HepG2 (cell line): ENCODE data around the gene MVP. TPM values are rescaled to one million over a fixed set of nuclear protein-coding genes. Genes with fewer than 3 reads are reported as not detected.

Experiments
- ARID4A ChIP-seq: sonication (generic); formaldehyde crosslinking; IDR thresholded peaks from 2 replicates; pipeline ENCODE4 v1.5.0; 2020; ENCODE audit warnings: mild to moderate bottlenecking, missing genetic modification reagents, borderline replicate concordance
- CBX1 ChIP-seq: IDR thresholded peaks from one replicate; pipeline ENCODE4 v1.6.1; 2016; ENCODE audit warnings: antibody characterized with exemption, low read depth
- EHMT2 ChIP-seq: fragments of 200-600 bp; sonication (generic); IDR thresholded peaks from 2 replicates; pipeline ENCODE4 v1.7.0; 2017; ENCODE audit warnings: antibody characterized with exemption, low read depth, low read length, borderline replicate concordance
- FOXC1 ChIP-seq: sonication (generic); formaldehyde crosslinking; IDR thresholded peaks from 2 replicates; pipeline ENCODE4 v1.8.0; 2022; ENCODE audit warnings: mild to moderate bottlenecking, missing genetic modification reagents, borderline replicate concordance
- FOXK2 ChIP-seq: fragments of 450-650 bp; IDR thresholded peaks from 2 replicates; pipeline ENCODE4 v1.6.1; 2016
- GLMP ChIP-seq: sonication (generic); formaldehyde crosslinking; IDR thresholded peaks from 2 replicates; pipeline ENCODE4 v1.9.0; 2021; ENCODE audit warnings: missing genetic modification reagents, mild to moderate bottlenecking, borderline replicate concordance
- HOXA9 ChIP-seq: sonication (generic); formaldehyde crosslinking; IDR thresholded peaks from 2 replicates; pipeline ENCODE4 v1.8.1; 2022; ENCODE audit warnings: missing genetic modification reagents, mild to moderate bottlenecking, moderate library complexity, borderline replicate concordance
- KMT2A ChIP-seq: sonication (generic); formaldehyde crosslinking; IDR thresholded peaks from 2 replicates; pipeline ENCODE4 v1.4.0; 2020; ENCODE audit warnings: missing genetic modification reagents
- LCORL ChIP-seq, 2 experiments: fragments of 450-650 bp in 1 of 2; sonication (generic) in 1 of 2; formaldehyde crosslinking in 1 of 2; IDR thresholded peaks; 2 replicates each; pipeline versions ENCODE4 v1.5.0 to v1.6.1; 2017 to 2020; ENCODE audit warnings: antibody characterized with exemption in 1 of 2, missing genetic modification reagents in 1 of 2
- RNF2 ChIP-seq: fragments of 450-650 bp; conservative IDR thresholded peaks from 2 replicates; pipeline ENCODE4 v1.6.1; 2016; ENCODE audit warnings: low read depth
- SMAD1 ChIP-seq: sonication (generic); formaldehyde crosslinking; IDR thresholded peaks from 2 replicates; pipeline ENCODE4 v1.4.0; 2020; ENCODE audit warnings: missing genetic modification reagents, low read depth, mild to moderate bottlenecking, borderline replicate concordance
- TBX2 ChIP-seq: sonication (generic); formaldehyde crosslinking; IDR thresholded peaks from 2 replicates; pipeline ENCODE4 v1.5.0; 2020; ENCODE audit warnings: missing genetic modification reagents, mild to moderate bottlenecking, borderline replicate concordance
- TEAD2 ChIP-seq: sonication (generic); formaldehyde crosslinking; IDR thresholded peaks from 2 replicates; pipeline ENCODE4 v1.9.0; 2021; ENCODE audit warnings: missing genetic modification reagents
- TEAD3 ChIP-seq: optimal IDR thresholded peaks from 2 replicates; pipeline ENCODE3; 2016; ENCODE audit warnings: borderline replicate concordance
- ZFP41 ChIP-seq: sonication (generic); formaldehyde crosslinking; IDR thresholded peaks from 2 replicates; pipeline ENCODE4 v1.4.0; 2020; ENCODE audit warnings: mild to moderate bottlenecking, missing genetic modification reagents, borderline replicate concordance
- ZNF644 ChIP-seq: IDR thresholded peaks from 2 replicates; pipeline ENCODE4 v1.6.1; 2016; ENCODE audit warnings: low read depth
- ZNF770 ChIP-seq: sonication (generic); formaldehyde crosslinking; IDR thresholded peaks from 2 replicates; pipeline ENCODE4 v1.5.0; 2020; ENCODE audit warnings: mild to moderate bottlenecking, missing genetic modification reagents
- ZSCAN20 ChIP-seq: sonication (generic); formaldehyde crosslinking; IDR thresholded peaks from 2 replicates; pipeline ENCODE4 v1.4.0; 2020; ENCODE audit warnings: missing genetic modification reagents, mild to moderate bottlenecking, borderline replicate concordance
- polyA plus RNA-seq, 8 experiments: library from polyadenylated mRNA; depleted of rRNA in 3 of 8; stranded (reverse) in 7 of 8; unstranded in 1 of 8; fragments of >200 nt; fragmentation: Illumina TruSeq in 4 of 8; extraction: Trizol in 4 of 8; gene quantifications; 2 replicates each; pipeline versions ENCODE4 v1.2.1 to v1.2.3, GENCODE V29; 2011 to 2016; ENCODE audit warnings: low read depth in 4 of 8, missing spikeins in 1 of 8, mixed read lengths in 1 of 8; ENCODE audit not compliant: insufficient read depth in 1 of 8
- total RNA-seq, 5 experiments: library from RNA; depleted of rRNA; stranded (reverse); fragments of >200 nt; fragmentation: Illumina TruSeq; extraction: Trizol; gene quantifications; 2 replicates each; pipeline ENCODE4 v1.2.3, GENCODE V29; 2016; ENCODE audit warnings: low read depth in 1 of 5

Gene MVP
- total and polyA plus RNA-seq, 2 of the 13 experiments (the other 11 are each of a cell fraction or from before 2014, with no cell fraction given) = 22.9 to 43.5 TPM

- TF ChIP-seq CBX1 (peak; percentile 24), ARID4A (CRISPR knock-in tag) (peak; percentile 99), ZNF770 (CRISPR knock-in tag) (peak; percentile 82), ZFP41 (CRISPR knock-in tag) (peak; percentile 99), TEAD3 (CRISPR knock-in tag) (peak; percentile 78), ZNF644 (CRISPR knock-in tag) (no peak), HOXA9 (CRISPR knock-in tag) (peak; percentile 99), KMT2A (CRISPR knock-in tag) (peak; percentile 90; the same call in 1 of the 2 replicates), TBX2 (CRISPR knock-in tag) (peak; percentile 93), RNF2 (peak; percentile 98), SMAD1 (CRISPR knock-in tag) (peak; percentile 69; the same call in 1 of the 2 replicates), ZSCAN20 (CRISPR knock-in tag) (peak; percentile 79; the same call in 1 of the 2 replicates), FOXK2 (peak; percentile 10; the same call in 1 of the 2 replicates), EHMT2 (no peak), TEAD2 (CRISPR knock-in tag) (peak; percentile 98), LCORL (IDR thresholded peaks at IDR 0.05) (no peak), LCORL (CRISPR knock-in tag; IDR thresholded peaks at IDR 0.05) (peak; percentile 93), GLMP (CRISPR knock-in tag) (no peak; the same call in 1 of the 2 replicates), FOXC1 (CRISPR knock-in tag) (peak; percentile 99)
These were observed 12.6 kb upstream of the MVP start (continued) for GRCh38 chr16:29807426-29808218.
